Suprapubic skin (tissue), 4 donors: Measurements from ENCODE around the gene MYH15. TPM values are rescaled to one million over a fixed set of nuclear protein-coding genes. Genes with fewer than 3 reads are reported as not detected.
A peak's percentile ranks its signal among the peaks of the same experiment; 100 is the strongest.

Experiments used
- DNase-seq, 2 donors: peaks; one replicate each; pipeline ENCODE4 v3.0.0-alpha.2; 2019; ENCODE audit warnings: low spot score in 2 of 2
- H3K27ac ChIP-seq: fragments of 200-600 bp; sonication (generic); one replicate; pipeline ENCODE4 v1.5.1; 2019
- H3K27me3 ChIP-seq: fragments of 200-600 bp; sonication (generic); one replicate; pipeline ENCODE4 v1.5.1; 2019
- H3K36me3 ChIP-seq: fragments of 200-600 bp; sonication (generic); one replicate; pipeline ENCODE4 v1.5.1; 2019
- H3K4me1 ChIP-seq: fragments of 200-600 bp; sonication (generic); one replicate; pipeline ENCODE4 v1.5.1; 2019
- H3K4me3 ChIP-seq: fragments of 200-600 bp; sonication (generic); one replicate; pipeline ENCODE4 v1.5.1; 2019; ENCODE audit warnings: mild to moderate bottlenecking
- H3K9me3 ChIP-seq: fragments of 200-600 bp; sonication (generic); one replicate; pipeline ENCODE4 v1.5.1; 2019
- CTCF ChIP-seq, 2 donors: fragments of 200-600 bp in 1 of 2; fragments of 450-650 bp in 1 of 2; sonication (generic) in 1 of 2; IDR thresholded peaks; one replicate each; pipeline ENCODE4 v1.5.1; 2016 to 2019; ENCODE audit warnings: antibody characterized with exemption in 2 of 2, mild to moderate bottlenecking in 1 of 2, moderate library complexity in 1 of 2
- EP300 ChIP-seq: sonication (generic); formaldehyde crosslinking; IDR thresholded peaks from one replicate; pipeline ENCODE4 v1.6.1; 2017; ENCODE audit warnings: antibody characterized with exemption
- POLR2A ChIP-seq, 2 donors: fragments of 450-650 bp; IDR thresholded peaks; one replicate each; pipeline ENCODE4 v1.6.1; 2017; ENCODE audit warnings: antibody characterized with exemption in 2 of 2, mild to moderate bottlenecking in 2 of 2, moderate library complexity in 2 of 2
- POLR2AphosphoS5 ChIP-seq, 3 donors: sonication (generic); formaldehyde crosslinking; IDR thresholded peaks; one replicate each; pipeline ENCODE4 v1.6.1; 2017; ENCODE audit warnings: antibody characterized with exemption in 3 of 3
- WGBS: methylation state at CpG from one replicate; pipeline ENCODE4 v1.1.5; 2018; 5-methylcytosine and 5-hydroxymethylcytosine counted together
- total RNA-seq, 4 donors: library from RNA; depleted of rRNA; stranded (reverse); fragments of >200 nt; gene quantifications; one replicate each; pipeline ENCODE4 v1.1.0, GENCODE V29; 2016

The MYH15 gene
- total RNA-seq, 4 donors from 2014 or later = 0.17 to 0.31 (median 0.30) TPM; not detected in 1

DNA sequence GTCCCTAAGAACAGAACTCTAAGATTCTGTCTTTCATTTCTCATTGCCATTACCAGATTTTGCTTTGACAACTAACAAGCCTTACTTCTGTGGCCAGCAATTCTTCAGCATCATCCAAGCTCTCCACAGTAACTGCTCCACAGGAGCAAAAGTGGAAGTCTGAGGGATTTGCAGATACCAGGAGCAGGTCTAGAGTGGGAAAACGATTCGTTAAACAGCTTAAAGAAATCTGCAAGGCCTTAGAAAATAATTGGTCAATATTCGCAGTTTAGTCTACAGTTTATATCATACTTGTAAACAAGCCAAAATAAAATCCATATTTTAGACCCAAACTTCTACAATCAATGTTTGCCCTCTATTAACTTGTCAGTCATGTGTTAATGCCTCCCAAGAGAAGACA is 24.1 kb downstream of the MYH15 start:
- 76% methylated on average over 3 of the region's 3 CpGs for WGBS
- TF ChIP-seq POLR2A (IDR thresholded peaks at IDR 0.05) = no peak
- no peak for TF ChIP-seq CTCF (IDR thresholded peaks at IDR 0.05)
- TF ChIP-seq EP300 = no peak
- TF ChIP-seq POLR2AphosphoS5 (IDR thresholded peaks at IDR 0.05) = no peak
- H3K36me3 ChIP-seq = no peaks in the 10 kb centered on the region
- H3K27ac ChIP-seq = no peak overlapping the region
- DNase-seq = no peak
- peaks cover 7% of the 10 kb centered on the region for H3K4me1 ChIP-seq
- no peaks in the 10 kb centered on the region for H3K9me3 ChIP-seq
- no peaks in the 10 kb centered on the region for H3K27me3 ChIP-seq
- H3K4me3 ChIP-seq = no peak overlapping the region

- Histone ChIP-seq H3K4me1 (peaks cover 7% of the 10 kb centered on the region), H3K27me3 (no peaks in the 10 kb centered on the region), H3K4me3 (no peak overlapping the region), H3K36me3 (no peaks in the 10 kb centered on the region), H3K9me3 (no peaks in the 10 kb centered on the region), H3K27ac (no peak overlapping the region)
- no peak for TF ChIP-seq CTCF (IDR thresholded peaks at IDR 0.05)
- no peak for TF ChIP-seq POLR2A (IDR thresholded peaks at IDR 0.05)
- TF ChIP-seq EP300 = no peak
- TF ChIP-seq POLR2AphosphoS5 (IDR thresholded peaks at IDR 0.05) = no peak
- no peak for DNase-seq
- WGBS = 45% methylated on average over 3 of the region's 3 CpGs
Observed at GRCh38 chr3:108485146-108485545, 25.2 kb downstream of the MYH15 start.

- DNase-seq = no peak
- H3K4me3 ChIP-seq = no peak overlapping the region
- no peaks in the 10 kb centered on the region for H3K27me3 ChIP-seq
- peaks cover 3% of the 10 kb centered on the region for H3K4me1 ChIP-seq
- no peak for TF ChIP-seq EP300
- TF ChIP-seq POLR2AphosphoS5 (IDR thresholded peaks at IDR 0.05) = no peak
- TF ChIP-seq POLR2A (IDR thresholded peaks at IDR 0.05) = no peak
- no peak for TF ChIP-seq CTCF (IDR thresholded peaks at IDR 0.05)
- no peaks in the 10 kb centered on the region for H3K9me3 ChIP-seq
- no peak overlapping the region for H3K27ac ChIP-seq
- no peaks in the 10 kb centered on the region for H3K36me3 ChIP-seq
- 80% methylated on average over 2 of the region's 2 CpGs for WGBS
Observed at GRCh38 chr3:108479224-108479623, 31.2 kb downstream of the MYH15 start.

DNA sequence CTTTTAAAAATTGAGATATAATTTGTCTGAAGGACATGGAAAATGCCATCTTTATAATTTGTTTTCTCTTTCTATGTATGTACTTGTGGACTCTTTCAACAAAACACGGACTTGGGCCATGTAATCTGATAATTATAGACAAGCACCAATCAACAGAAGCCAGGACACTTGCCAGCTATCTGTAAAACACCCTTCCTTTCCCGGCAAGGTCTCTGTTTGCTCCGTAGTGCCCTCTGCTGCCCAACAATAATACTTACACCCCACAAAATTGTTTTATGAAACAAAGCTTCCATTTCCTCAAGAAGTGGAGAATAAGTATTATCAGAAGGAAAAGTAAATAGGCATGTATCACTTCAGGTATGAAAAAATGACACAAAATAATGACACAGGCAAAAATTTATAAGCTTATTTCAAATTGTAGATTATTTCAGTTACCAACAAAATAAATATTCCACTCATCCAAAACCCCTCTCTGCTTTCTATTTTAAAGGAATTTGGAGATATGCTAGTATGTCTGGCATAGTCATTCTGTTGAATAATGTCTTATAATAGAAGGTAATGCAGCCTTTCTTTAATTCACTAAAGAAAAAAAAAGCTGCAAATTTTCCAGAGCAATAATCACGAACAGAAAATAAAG is 32.8 kb downstream of the MYH15 start:
- DNase-seq = peak in 1 of 2 donors; percentile 64
- Histone ChIP-seq H3K4me3 (no peak overlapping the region), H3K4me1 (peaks cover 3% of the 10 kb centered on the region), H3K9me3 (no peaks in the 10 kb centered on the region), H3K27ac (no peak overlapping the region), H3K27me3 (no peaks in the 10 kb centered on the region), H3K36me3 (no peaks in the 10 kb centered on the region)
- TF ChIP-seq EP300 (no peak), POLR2A (IDR thresholded peaks at IDR 0.05) (no peak), POLR2AphosphoS5 (IDR thresholded peaks at IDR 0.05) (no peak), CTCF (IDR thresholded peaks at IDR 0.05) (peak; percentile 51 to 63)
- WGBS = 21% methylated on average over 4 of the region's 4 CpGs

GRCh38 chr3:108475220-108475782 is 35.1 kb downstream of the MYH15 start:
- no peaks in the 10 kb centered on the region for H3K27me3 ChIP-seq
- TF ChIP-seq CTCF (IDR thresholded peaks at IDR 0.05) (no peak), POLR2AphosphoS5 (IDR thresholded peaks at IDR 0.05) (no peak), POLR2A (IDR thresholded peaks at IDR 0.05) (no peak)
- no peak for DNase-seq
- H3K4me3 ChIP-seq = no peak overlapping the region
- WGBS = 77% methylated on average over 1 of the region's 1 CpG
- peaks cover 5% of the 10 kb centered on the region for H3K4me1 ChIP-seq
- no peaks in the 10 kb centered on the region for H3K36me3 ChIP-seq
- no peak overlapping the region for H3K27ac ChIP-seq
- no peaks in the 10 kb centered on the region for H3K9me3 ChIP-seq
